ENCODE results near the gene BAZ2B. TPM values are rescaled to one million over a fixed set of nuclear protein-coding genes. Genes with fewer than 3 reads are reported as not detected.

The BAZ2B gene
- total RNA-seq, 6 experiments from 2014 or later, result 18.0 to 32.8 (median 24.2) TPM

DNA sequence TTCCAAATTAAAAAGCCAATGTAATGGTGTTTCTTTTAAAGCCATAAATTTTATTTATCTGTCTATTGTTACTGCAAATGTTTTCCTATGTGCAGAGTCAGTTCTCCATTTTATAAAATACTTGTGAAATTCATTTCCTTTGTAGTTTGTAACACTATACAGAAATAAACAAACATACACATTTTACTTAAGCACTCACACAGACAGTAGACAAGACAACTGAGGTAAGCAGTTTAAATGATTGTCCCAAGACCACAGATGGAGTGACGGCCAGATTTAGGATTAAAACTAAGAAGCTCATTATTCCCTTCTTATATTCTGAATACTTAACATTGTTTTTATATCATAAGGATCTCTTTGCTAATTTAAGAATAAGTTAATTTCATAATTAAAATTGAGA lies 100.9 kb downstream of the BAZ2B start:
- intact Hi-C loops (cut with DNase I), result no loop called here
- peak overlapping the region; percentile 25 to 57 (median 50) for H3K4me3 ChIP-seq
- no peaks in the 10 kb centered on the region for H3K36me3 ChIP-seq
- DNase-seq (no peak), ATAC-seq (peak in 1 of 4 donors; percentile 25)
- H3K27ac ChIP-seq, result peak overlapping the region; percentile 68 to 85 (median 81)
- H3K9me3 ChIP-seq, result no peaks in the 10 kb centered on the region
- WGBS (ENCODE audit: insufficient coverage, low coverage, low lambda C conversion rate, missing lambda C conversion rate), result 26% methylated on average over 1 of the region's 1 CpG
- no peaks in the 10 kb centered on the region for H3K27me3 ChIP-seq
- TF ChIP-seq, protein P1, sequence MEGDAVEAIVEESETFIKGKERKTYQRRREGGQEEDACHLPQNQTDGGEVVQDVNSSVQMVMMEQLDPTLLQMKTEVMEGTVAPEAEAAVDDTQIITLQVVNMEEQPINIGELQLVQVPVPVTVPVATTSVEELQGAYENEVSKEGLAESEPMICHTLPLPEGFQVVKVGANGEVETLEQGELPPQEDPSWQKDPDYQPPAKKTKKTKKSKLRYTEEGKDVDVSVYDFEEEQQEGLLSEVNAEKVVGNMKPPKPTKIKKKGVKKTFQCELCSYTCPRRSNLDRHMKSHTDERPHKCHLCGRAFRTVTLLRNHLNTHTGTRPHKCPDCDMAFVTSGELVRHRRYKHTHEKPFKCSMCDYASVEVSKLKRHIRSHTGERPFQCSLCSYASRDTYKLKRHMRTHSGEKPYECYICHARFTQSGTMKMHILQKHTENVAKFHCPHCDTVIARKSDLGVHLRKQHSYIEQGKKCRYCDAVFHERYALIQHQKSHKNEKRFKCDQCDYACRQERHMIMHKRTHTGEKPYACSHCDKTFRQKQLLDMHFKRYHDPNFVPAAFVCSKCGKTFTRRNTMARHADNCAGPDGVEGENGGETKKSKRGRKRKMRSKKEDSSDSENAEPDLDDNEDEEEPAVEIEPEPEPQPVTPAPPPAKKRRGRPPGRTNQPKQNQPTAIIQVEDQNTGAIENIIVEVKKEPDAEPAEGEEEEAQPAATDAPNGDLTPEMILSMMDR (IDR thresholded peaks at IDR 0.05), result no peak
- no peak for TF ChIP-seq POLR2A (IDR thresholded peaks at IDR 0.05)
- H3K4me1 ChIP-seq, result peaks cover 0 to 16% (median 2%) of the 10 kb centered on the region in 4 donors

GRCh38 chr2:159513745-159514144 lies 102.6 kb downstream of the BAZ2B start:
- Histone ChIP-seq H3K4me1 (peaks cover 0 to 16% (median 2%) of the 10 kb centered on the region in 4 donors), H3K4me3 (no peak overlapping the region), H3K9me3 (no peaks in the 10 kb centered on the region), H3K27ac (no peak overlapping the region), H3K36me3 (no peaks in the 10 kb centered on the region), H3K27me3 (no peaks in the 10 kb centered on the region)
- 88% methylated on average over 1 of the region's 1 CpG for WGBS (ENCODE audit: insufficient coverage, low coverage, low lambda C conversion rate, missing lambda C conversion rate)
- DNase-seq (no peak), ATAC-seq (no peak)
- intact Hi-C loops (cut with DNase I), result no loop called here
- TF ChIP-seq POLR2A (IDR thresholded peaks at IDR 0.05), result no peak
- TF ChIP-seq, protein P1 (IDR thresholded peaks at IDR 0.05), result no peak

GRCh38 chr2:159508140-159508539 lies 108.2 kb downstream of the BAZ2B start:
- WGBS (ENCODE audit: insufficient coverage, low coverage, low lambda C conversion rate, missing lambda C conversion rate), result 97% methylated on average over 2 of the region's 2 CpGs
- DNase-seq, result no peak
- Histone ChIP-seq H3K9me3 (no peaks in the 10 kb centered on the region), H3K4me1 (peaks cover 0 to 6% (median 0%) of the 10 kb centered on the region in 4 donors), H3K27me3 (no peaks in the 10 kb centered on the region), H3K4me3 (no peak overlapping the region), H3K36me3 (no peaks in the 10 kb centered on the region), H3K27ac (no peak overlapping the region)
- intact Hi-C loops (cut with DNase I), result no loop called here
- ATAC-seq, result no peak
- TF ChIP-seq, protein P1 (IDR thresholded peaks at IDR 0.05), result no peak
- TF ChIP-seq POLR2A (IDR thresholded peaks at IDR 0.05), result no peak

- ATAC-seq (peak; percentile 38 to 98 (median 74)), DNase-seq (no peak)
- Histone ChIP-seq H3K27me3 (no peaks in the 10 kb centered on the region), H3K27ac (peak overlapping the region in 1 of 3 donors; percentile 18), H3K4me3 (no peak overlapping the region), H3K9me3 (no peaks in the 10 kb centered on the region), H3K36me3 (no peaks in the 10 kb centered on the region), H3K4me1 (peaks cover 0 to 6% (median 0%) of the 10 kb centered on the region in 4 donors)
- intact Hi-C loops (cut with DNase I), result no loop called here
- WGBS (ENCODE audit: insufficient coverage, low coverage, low lambda C conversion rate, missing lambda C conversion rate), result 54% methylated on average over 2 of the region's 2 CpGs
- TF ChIP-seq, protein P1 (IDR thresholded peaks at IDR 0.05), result no peak
- no peak for TF ChIP-seq POLR2A (IDR thresholded peaks at IDR 0.05)
Observed at GRCh38 chr2:159506764-159507440, 109.4 kb downstream of the BAZ2B start.

Measured in right lobe of liver (tissue), 6 donors.